ENCODE data around the gene CDH20. TPM values are rescaled to one million over a fixed set of nuclear protein-coding genes. Genes with fewer than 3 reads are reported as not detected.

The CDH20 gene
- total and polyA plus RNA-seq, 2 of the 4 experiments (the other 2 are of a cell fraction), result not detected

GRCh38 chr18:61323951-61324350 lies 9.3 kb upstream of the CDH20 start:
- H4K5ac ChIP-seq (ENCODE audit: low read depth, low read length), result no peak overlapping the region
- H3K9me1 ChIP-seq (ENCODE audit: insufficient read depth, low read length), result no peaks in the 10 kb centered on the region
- CTCF ChIA-PET, result no interaction called here
- H2AK9ac ChIP-seq (replicated peaks; ENCODE audit: low read depth, low read length, poor library complexity), result no peak overlapping the region
- no peak overlapping the region for H3K14ac ChIP-seq (replicated peaks; ENCODE audit: low read depth, low read length)
- ATAC-seq (ENCODE audit: low read depth) (no peak), DNase-seq (peak; percentile 2)
- H3K36me3 ChIP-seq (ENCODE audit: control insufficient read depth, insufficient read depth, low read length), result no peaks in the 10 kb centered on the region
- no peak overlapping the region for H3K4me3 ChIP-seq (ENCODE audit: insufficient read depth, low read depth, low read length)
- H3K18ac ChIP-seq (ENCODE audit: low read depth, low read length), result no peak overlapping the region
- no peak overlapping the region for H3K4ac ChIP-seq (ENCODE audit: low read depth, low read length)
- H4K20me1 ChIP-seq (ENCODE audit: insufficient read depth, low read length), result no peaks in the 10 kb centered on the region
- H2BK20ac ChIP-seq (ENCODE audit: low read depth, low read length), result no peak overlapping the region
- no peak overlapping the region for H4K8ac ChIP-seq (ENCODE audit: low read depth in 2 of 2, low read length in 2 of 2)
- H4K91ac ChIP-seq (ENCODE audit: insufficient read depth, low read depth, low read length), result no peak overlapping the region
- TF ChIP-seq POLR2A (IDR thresholded peaks at IDR 0.05; ENCODE audit: low read depth, low read length), result no peak
- no peak for TF ChIP-seq RCOR1 (IDR thresholded peaks at IDR 0.05; ENCODE audit: insufficient replicate concordance, low read length)
- TF ChIP-seq BHLHE40 (IDR thresholded peaks at IDR 0.05; ENCODE audit: low read depth, low read length), result no peak
- TF ChIP-seq CHD1 (IDR thresholded peaks at IDR 0.05; ENCODE audit: low read depth, low read length), result no peak
- no peak for TF ChIP-seq RFX5 (IDR thresholded peaks at IDR 0.05; ENCODE audit: low read depth, low read length)
- TF ChIP-seq ELK1 (IDR thresholded peaks at IDR 0.05; ENCODE audit: borderline replicate concordance, low read depth, low read length), result no peak
- no peak for TF ChIP-seq MAZ (IDR thresholded peaks at IDR 0.05; ENCODE audit: borderline replicate concordance, low read depth, low read length)
- TF ChIP-seq MXI1 (IDR thresholded peaks at IDR 0.05; ENCODE audit: borderline replicate concordance, low read depth, low read length), result no peak
- no peak for TF ChIP-seq RAD21 (IDR thresholded peaks at IDR 0.05; ENCODE audit: low read length)
- no TSS peak for BruUV-seq (replicated peaks)
- no peak overlapping the region for H2AFZ ChIP-seq (replicated peaks; ENCODE audit: low read length, poor library complexity)
- WGBS, 2 experiments (ENCODE audit: extremely low coverage in 2 of 2, insufficient read length in 1 of 2), result no CpG with 5 or more reads among the region's 1 CpG
- H3K27ac ChIP-seq (ENCODE audit: insufficient read depth, low read length), result no peak overlapping the region
- H3K4me2 ChIP-seq (ENCODE audit: low read depth, low read length), result no peak overlapping the region
- H3K9me3 ChIP-seq (ENCODE audit: control insufficient read depth, insufficient read depth, low read length), result no peaks in the 10 kb centered on the region
- H2BK5ac ChIP-seq (ENCODE audit: low read depth, low read length, poor library complexity, severe bottlenecking), result no peak overlapping the region
- POLR2A ChIA-PET (ENCODE audit: unreplicated experiment), result no interaction called here
- H2BK15ac ChIP-seq (ENCODE audit: low read depth, low read length), result no peak overlapping the region
- no peak overlapping the region for H2BK120ac ChIP-seq (ENCODE audit: low read depth, low read length)
- no peaks in the 10 kb centered on the region for H3K27me3 ChIP-seq (ENCODE audit: control insufficient read depth, insufficient read depth, low read length)
- no peaks in the 10 kb centered on the region for H3K4me1 ChIP-seq (ENCODE audit: control insufficient read depth, insufficient read depth, low read length)
- intact Hi-C loops (cut with micrococcal nuclease) (no loop called here), dilution Hi-C loops (cut with HindIII; ENCODE audit: low sequenced_read_pairs, unreplicated experiment) (no loop called here), in situ Hi-C loops (cut with MboI; ENCODE audit: low sequenced_read_pairs) (loop anchor here (5.0 to 10.0 kb wide), 2 partner anchors 178 to 811 kb away; no protein-coding TSS in a partner anchor)
- H3K56ac ChIP-seq (ENCODE audit: extremely low read depth, insufficient read depth, low read length), result no peak overlapping the region
- H2AK5ac ChIP-seq (ENCODE audit: low read depth, low read length), result no peak overlapping the region
- H3K9ac ChIP-seq (ENCODE audit: low read depth, low read length), result no peak overlapping the region
- H3K23ac ChIP-seq (ENCODE audit: low read depth, low read length), result no peak overlapping the region
- H3K79me1 ChIP-seq (ENCODE audit: low read depth in 1 of 2, low read length in 2 of 2), result no peaks in the 10 kb centered on the region
